Stimulated activated naive CD8-positive, alpha-beta T cell treated with anti-CD3 and anti-CD28 coated beads, Interleukin-15, Interleukin-2, amounts not matched to agents 100 U/mL and 50 U/mL, for 24 hours (primary cell): ENCODE data around the gene CMTR1.

ENCODE experiments used
- ATAC-seq: fragments of 150-1000 bp; cut with Tn5 transposase; one replicate; pipeline ENCODE4 v1.10.0; 2021
- DNase-seq: peaks from one replicate; pipeline ENCODE4 v3.0.0; 2021

Gene CMTR1

GRCh38 chr6:37477656-37478435, 44.8 kb downstream of the CMTR1 start:
- no peak for ATAC-seq

GRCh38 chr6:37478827-37479226, 45.8 kb downstream of the CMTR1 start:
- DNase-seq (no peak), ATAC-seq (no peak)

More at GRCh38 chr6:37477656-37478435, 44.8 kb downstream of the CMTR1 start:
- DNase-seq: no peak

- ATAC-seq (no peak), DNase-seq (no peak)
Observed at GRCh38 chr6:37479266-37479854, 46.3 kb downstream of the CMTR1 start.

GRCh38 chr6:37480118-37480736, 47.2 kb downstream of the CMTR1 start:
- ATAC-seq (no peak), DNase-seq (no peak)

GRCh38 chr6:37480951-37481534, 48.0 kb downstream of the CMTR1 start:
- ATAC-seq: no peak
- no peak for DNase-seq

- DNase-seq (no peak), ATAC-seq (no peak)
Observed at GRCh38 chr6:37481711-37482605, 48.9 kb downstream of the CMTR1 start.

GRCh38 chr6:37482606-37483251, 49.7 kb downstream of the CMTR1 start:
- no peak for DNase-seq
- no peak for ATAC-seq

GRCh38 chr6:37483252-37483901, 50.4 kb downstream of the CMTR1 start:
- DNase-seq: no peak
- no peak for ATAC-seq

- peak; percentile 74 for ATAC-seq
- peak; percentile 80 for DNase-seq
Observed at GRCh38 chr6:37483917-37484785, 51.1 kb downstream of the CMTR1 start.

- DNase-seq (no peak), ATAC-seq (no peak)
Observed at GRCh38 chr6:37484786-37485170, 51.8 kb downstream of the CMTR1 start.

- DNase-seq (no peak), ATAC-seq (no peak)
Observed at GRCh38 chr6:37485291-37485702, 52.3 kb downstream of the CMTR1 start.

GRCh38 chr6:37486121-37486839, 53.3 kb downstream of the CMTR1 start:
- ATAC-seq (no peak), DNase-seq (no peak)

- DNase-seq: no peak
- no peak for ATAC-seq
Observed at GRCh38 chr6:37487591-37488380, 54.8 kb downstream of the CMTR1 start.

GRCh38 chr6:37488476-37488875, 55.5 kb downstream of the CMTR1 start:
- ATAC-seq (peak; percentile 52), DNase-seq (no peak)

- DNase-seq: peak; percentile 49
- peak; percentile 59 for ATAC-seq
Observed at GRCh38 chr6:37489697-37490336, 56.8 kb downstream of the CMTR1 start.

- DNase-seq (no peak), ATAC-seq (no peak)
Observed at GRCh38 chr6:37490536-37491170, 57.6 kb downstream of the CMTR1 start.

- no peak for DNase-seq
- no peak for ATAC-seq
Observed at GRCh38 chr6:37491171-37491829, 58.3 kb downstream of the CMTR1 start.
